ENCODE results near the gene CTDNEP1.

The CTDNEP1 gene

GRCh38 chr17:7214300-7215135 is 37.0 kb downstream of the CTDNEP1 start:
- DNase-seq (ENCODE audit: low read depth): peak; percentile 98

GRCh38 chr17:7213895-7214299 is 37.6 kb downstream of the CTDNEP1 start:
- no peak for DNase-seq (ENCODE audit: low read depth)

- no peak for DNase-seq (ENCODE audit: low read depth)
These were observed 39.9 kb downstream of the CTDNEP1 start for GRCh38 chr17:7211491-7212273.

- no peak for DNase-seq (ENCODE audit: low read depth)
These were observed 42.6 kb downstream of the CTDNEP1 start for GRCh38 chr17:7208754-7209460.

GRCh38 chr17:7208027-7208571 is 43.4 kb downstream of the CTDNEP1 start:
- DNase-seq (ENCODE audit: low read depth): no peak

GRCh38 chr17:7207120-7208001 is 44.2 kb downstream of the CTDNEP1 start:
- no peak for DNase-seq (ENCODE audit: low read depth)

- no peak for DNase-seq (ENCODE audit: low read depth)
These were observed 46.0 kb downstream of the CTDNEP1 start for GRCh38 chr17:7205561-7205960.

GRCh38 chr17:7204828-7205461 is 46.6 kb downstream of the CTDNEP1 start:
- peak; percentile 88 for DNase-seq (ENCODE audit: low read depth)

GRCh38 chr17:7204336-7204735 is 47.2 kb downstream of the CTDNEP1 start:
- no peak for DNase-seq (ENCODE audit: low read depth)

- no peak for DNase-seq (ENCODE audit: low read depth)
These were observed 48.1 kb downstream of the CTDNEP1 start for GRCh38 chr17:7203391-7203790.

- no peak for DNase-seq (ENCODE audit: low read depth)
These were observed 54.7 kb downstream of the CTDNEP1 start for GRCh38 chr17:7196651-7197401.

GRCh38 chr17:7195971-7196370 is 55.6 kb downstream of the CTDNEP1 start:
- no peak for DNase-seq (ENCODE audit: low read depth)

Data from activated T-cell treated with anti-CD3 and anti-CD28 coated beads for 1 hour (primary cell).